ENCODE results near the gene TCF21.

TCF21 gene

GRCh38 chr6:133891927-133892812, 3.3 kb downstream of the TCF21 start:
- peak overlapping the region; percentile 60 to 75 for H3K4me3 ChIP-seq (replicated peaks in 1 of 2; ENCODE audit: low read depth in 2 of 2, low read length in 2 of 2)
- no peak for DNase-seq (ENCODE audit: low read depth in 2 of 2)
- TF ChIP-seq CTCF (IDR thresholded peaks at IDR 0.05; ENCODE audit: low read depth, low read length): no peak

GRCh38 chr6:133892813-133893691, 4.1 kb downstream of the TCF21 start:
- H3K4me3 ChIP-seq (replicated peaks in 1 of 2; ENCODE audit: low read depth in 2 of 2, low read length in 2 of 2): peak overlapping the region; percentile 13 to 19
- TF ChIP-seq CTCF (IDR thresholded peaks at IDR 0.05; ENCODE audit: low read depth, low read length): no peak
- peak in 1 of 2 donors; percentile 14 for DNase-seq (ENCODE audit: low read depth in 2 of 2)

- DNase-seq (ENCODE audit: low read depth in 2 of 2): no peak
- TF ChIP-seq CTCF (IDR thresholded peaks at IDR 0.05; ENCODE audit: low read depth, low read length): no peak
- no peak overlapping the region for H3K4me3 ChIP-seq (replicated peaks in 1 of 2; ENCODE audit: low read depth in 2 of 2, low read length in 2 of 2)
Observed at GRCh38 chr6:133893946-133894345, 5.0 kb downstream of the TCF21 start.

GRCh38 chr6:133894369-133894768, 5.5 kb downstream of the TCF21 start:
- DNase-seq (ENCODE audit: low read depth in 2 of 2): no peak
- TF ChIP-seq CTCF (IDR thresholded peaks at IDR 0.05; ENCODE audit: low read depth, low read length): no peak
- H3K4me3 ChIP-seq (replicated peaks in 1 of 2; ENCODE audit: low read depth in 2 of 2, low read length in 2 of 2): no peak overlapping the region

GRCh38 chr6:133894795-133895358, 6.0 kb downstream of the TCF21 start:
- no peak for TF ChIP-seq CTCF (IDR thresholded peaks at IDR 0.05; ENCODE audit: low read depth, low read length)
- peak; percentile 85 to 91 for DNase-seq (ENCODE audit: low read depth in 2 of 2)
- H3K4me3 ChIP-seq (replicated peaks in 1 of 2; ENCODE audit: low read depth in 2 of 2, low read length in 2 of 2): no peak overlapping the region

- no peak for TF ChIP-seq CTCF (IDR thresholded peaks at IDR 0.05; ENCODE audit: low read depth, low read length)
- DNase-seq (ENCODE audit: low read depth in 2 of 2): peak; percentile 44 to 53
- peak overlapping the region; percentile 22 to 35 for H3K4me3 ChIP-seq (replicated peaks in 1 of 2; ENCODE audit: low read depth in 2 of 2, low read length in 2 of 2)
Observed at GRCh38 chr6:133895573-133896343, 6.8 kb downstream of the TCF21 start.

Measured in cardiac fibroblast (primary cell).